ENCODE measurements around the gene RAB6A. TPM values are rescaled to one million over a fixed set of nuclear protein-coding genes. Genes with fewer than 3 reads are reported as not detected.

RAB6A gene
- total and polyA plus RNA-seq, 2 donors (not counting 3 experiments of a cell fraction or from before 2014, with no cell fraction given), result 45.0 to 130 TPM

GRCh38 chr11:73667891-73668290 is 93.0 kb downstream of the RAB6A start:
- no peak overlapping the region for H2AFZ ChIP-seq (ENCODE audit: low read depth, low read length)
- no peaks in the 10 kb centered on the region for H3K9me3 ChIP-seq (replicated peaks; ENCODE audit: control insufficient read depth, insufficient read depth, low read length)
- TF ChIP-seq FOS (IDR thresholded peaks at IDR 0.05; ENCODE audit: borderline replicate concordance, insufficient read depth, low read length) (no peak), JUN (IDR thresholded peaks at IDR 0.05; ENCODE audit: borderline replicate concordance, insufficient read depth, insufficient read length, low read depth) (no peak)
- peak; percentile 15 for FAIRE-seq
- ChIA-PET POLR2A (no interaction called here), CTCF (no interaction called here)
- no peaks in the 10 kb centered on the region for H3K79me2 ChIP-seq (ENCODE audit: control insufficient read depth, insufficient read depth, low read length)
- H3K4me1 ChIP-seq (ENCODE audit: control insufficient read depth, extremely low read depth, insufficient read depth, low read length), result no peaks in the 10 kb centered on the region
- no peaks in the 10 kb centered on the region for H3K9me1 ChIP-seq (replicated peaks; ENCODE audit: control insufficient read depth, extremely low read depth, insufficient read depth, low read length)
- H3K4me2 ChIP-seq (ENCODE audit: insufficient read depth, low read length), result no peak overlapping the region
- no peaks in the 10 kb centered on the region for H3K27me3 ChIP-seq (ENCODE audit: control insufficient read depth in 2 of 2, insufficient read depth in 2 of 2, low read length in 2 of 2)
- no peak overlapping the region for H3K27ac ChIP-seq (ENCODE audit: insufficient read depth, low read depth, low read length)
- no peaks in the 10 kb centered on the region for H3K36me3 ChIP-seq (ENCODE audit: control insufficient read depth in 2 of 2, extremely low read depth in 1 of 2, insufficient read depth in 2 of 2, low read length in 2 of 2)
- dilution Hi-C loops (cut with MboI; ENCODE audit: extremely low pct_ligation_motif_present, low sequenced_read_pairs), result no loop called here
- H3K4me3 ChIP-seq (replicated peaks in 1 of 3; ENCODE audit: insufficient read depth in 1 of 3, low read depth in 1 of 3, low read length in 3 of 3), result no peak overlapping the region
- BruUV-seq (replicated peaks), result no TSS peak
- no peak overlapping the region for H3K9ac ChIP-seq (replicated peaks; ENCODE audit: extremely low read depth, insufficient read depth, low read length)
- H4K20me1 ChIP-seq (replicated peaks; ENCODE audit: control insufficient read depth, extremely low read depth, insufficient read depth, low read length), result no peaks in the 10 kb centered on the region
- no peak for DNase-seq (ENCODE audit: low read depth, low spot score)
- intact Hi-C loops (cut with micrococcal nuclease), result no loop called here

GRCh38 chr11:73664877-73665276 is 96.0 kb downstream of the RAB6A start:
- Histone ChIP-seq H4K20me1 (replicated peaks; ENCODE audit: control insufficient read depth, extremely low read depth, insufficient read depth, low read length) (no peaks in the 10 kb centered on the region), H3K9me1 (replicated peaks; ENCODE audit: control insufficient read depth, extremely low read depth, insufficient read depth, low read length) (no peaks in the 10 kb centered on the region), H3K36me3 (ENCODE audit: control insufficient read depth in 2 of 2, extremely low read depth in 1 of 2, insufficient read depth in 2 of 2, low read length in 2 of 2) (no peaks in the 10 kb centered on the region), H3K4me2 (ENCODE audit: insufficient read depth, low read length) (no peak overlapping the region), H3K9ac (replicated peaks; ENCODE audit: extremely low read depth, insufficient read depth, low read length) (no peak overlapping the region), H3K4me3 (replicated peaks in 1 of 3; ENCODE audit: insufficient read depth in 1 of 3, low read depth in 1 of 3, low read length in 3 of 3) (no peak overlapping the region), H3K4me1 (ENCODE audit: control insufficient read depth, extremely low read depth, insufficient read depth, low read length) (peaks cover 6% of the 10 kb centered on the region), H3K79me2 (ENCODE audit: control insufficient read depth, insufficient read depth, low read length) (no peaks in the 10 kb centered on the region), H2AFZ (ENCODE audit: low read depth, low read length) (no peak overlapping the region), H3K9me3 (replicated peaks; ENCODE audit: control insufficient read depth, insufficient read depth, low read length) (no peaks in the 10 kb centered on the region), H3K27me3 (ENCODE audit: control insufficient read depth in 2 of 2, insufficient read depth in 2 of 2, low read length in 2 of 2) (no peaks in the 10 kb centered on the region), H3K27ac (ENCODE audit: insufficient read depth, low read depth, low read length) (no peak overlapping the region)
- no peak for TF ChIP-seq EZH2 (IDR thresholded peaks at IDR 0.05; ENCODE audit: borderline replicate concordance, low read depth, low read length, severe bottlenecking)
- TF ChIP-seq JUN (IDR thresholded peaks at IDR 0.05; ENCODE audit: borderline replicate concordance, insufficient read depth, insufficient read length, low read depth), result no peak
- no peak for TF ChIP-seq POLR2A (IDR thresholded peaks at IDR 0.05; ENCODE audit: low read depth, low read length)
- no peak for TF ChIP-seq MAX (IDR thresholded peaks at IDR 0.05; ENCODE audit: insufficient read depth, insufficient read length)
- no peak for TF ChIP-seq MYC (IDR thresholded peaks at IDR 0.05; ENCODE audit: low read depth, low read length)
- no peak for TF ChIP-seq FOS (IDR thresholded peaks at IDR 0.05; ENCODE audit: borderline replicate concordance, insufficient read depth, low read length)
- no peak for TF ChIP-seq POLR2AphosphoS5 (IDR thresholded peaks at IDR 0.05; ENCODE audit: insufficient read depth, low read depth, low read length)
- TF ChIP-seq CTCF (IDR thresholded peaks at IDR 0.05; ENCODE audit: extremely low read depth in 1 of 2, insufficient read depth in 1 of 2, low read depth in 1 of 2, low read length in 2 of 2), result no peak
- no peak for TF ChIP-seq GATA2 (IDR thresholded peaks at IDR 0.05; ENCODE audit: insufficient read depth, insufficient read length, low read depth, low read length)
- FAIRE-seq, result no peak
- no peak for DNase-seq (ENCODE audit: low read depth, low spot score)
- dilution Hi-C loops (cut with MboI; ENCODE audit: extremely low pct_ligation_motif_present, low sequenced_read_pairs), result no loop called here
- ChIA-PET POLR2A (no interaction called here), CTCF (interaction anchor here (0.9 to 6.0 kb wide), 4 partner anchors 39 to 313 kb away, joined by 3 to 243 read pairs (median 6); no protein-coding TSS in a partner anchor)
- BruUV-seq (replicated peaks), result no TSS peak
- intact Hi-C loops (cut with micrococcal nuclease), result no loop called here
